ENCODE measurements around the gene MEGF11. TPM values are rescaled to one million over a fixed set of nuclear protein-coding genes. Genes with fewer than 3 reads are reported as not detected.

MEGF11 gene
- polyA plus RNA-seq, 3 donors, result not detected

- intact Hi-C loops (cut with micrococcal nuclease), result no loop called here
- no peaks in the 10 kb centered on the region for H3K9me3 Mint-ChIP-seq
Measured at GRCh38 chr15:66095871-66096687, 157.5 kb downstream of the MEGF11 start.

GRCh38 chr15:66094331-66094730 is 159.2 kb downstream of the MEGF11 start:
- no peaks in the 10 kb centered on the region for H3K36me3 ChIP-seq (replicated peaks in 1 of 2; ENCODE audit: control insufficient read depth in 1 of 2, insufficient read depth in 2 of 2, low read length in 2 of 2)
- no peak overlapping the region for H2AFZ ChIP-seq (ENCODE audit: insufficient read depth, low read depth, low read length, poor library complexity, severe bottlenecking)
- H3K4me3 ChIP-seq (replicated peaks in 1 of 3; ENCODE audit: low read depth in 2 of 3, low read length in 3 of 3), result no peak overlapping the region
- no peaks in the 10 kb centered on the region for H3K27me3 ChIP-seq (ENCODE audit: control insufficient read depth in 2 of 2, insufficient read depth in 2 of 2, low read length in 2 of 2)
- H3K9ac ChIP-seq (ENCODE audit: insufficient read depth, low read length, poor library complexity, severe bottlenecking), result no peak overlapping the region
- no peak overlapping the region for H3K4me3 Mint-ChIP-seq
- no peak overlapping the region for H3K27ac ChIP-seq (ENCODE audit: low read depth in 1 of 2, low read length in 2 of 2)
- H4K20me1 ChIP-seq (ENCODE audit: insufficient read depth, low read length), result no peaks in the 10 kb centered on the region
- no peaks in the 10 kb centered on the region for H3K79me2 ChIP-seq (ENCODE audit: insufficient read depth, low read length)
- 97% methylated on average over 6 of the region's 9 CpGs for WGBS (ENCODE audit: insufficient coverage)
- DNase-seq, result no peak
- no peak overlapping the region for H3K4me2 ChIP-seq (replicated peaks; ENCODE audit: extremely low read depth, low read length, poor library complexity, severe bottlenecking)
- peaks cover 9 to 19% (median 11%) of the 10 kb centered on the region in 3 donors for H3K27me3 Mint-ChIP-seq (ENCODE audit: low read depth in 3 of 3)
- H3K9me3 ChIP-seq (replicated peaks in 1 of 2; ENCODE audit: control insufficient read depth in 1 of 2, insufficient read depth in 1 of 2, low read length in 2 of 2), result no peaks in the 10 kb centered on the region
- no peak overlapping the region for H3K27ac Mint-ChIP-seq
- intact Hi-C loops (cut with micrococcal nuclease), result no loop called here
- TF ChIP-seq CTCF (IDR thresholded peaks at IDR 0.05), result no peak
- H3K4me1 ChIP-seq (ENCODE audit: control insufficient read depth in 1 of 2, insufficient read depth in 2 of 2, low read length in 2 of 2), result no peaks in the 10 kb centered on the region
- no peaks in the 10 kb centered on the region for H3K9me3 Mint-ChIP-seq
- H3K4me1 Mint-ChIP-seq, result no peaks in the 10 kb centered on the region
- H3K36me3 Mint-ChIP-seq, result no peaks in the 10 kb centered on the region

More at GRCh38 chr15:66095871-66096687, 157.5 kb downstream of the MEGF11 start:
- no peak for DNase-seq
- H3K4me3 ChIP-seq (replicated peaks in 1 of 3; ENCODE audit: low read depth in 2 of 3, low read length in 3 of 3), result no peak overlapping the region
- WGBS (ENCODE audit: insufficient coverage), result 80% methylated on average over 15 of the region's 15 CpGs
- no peaks in the 10 kb centered on the region for H3K36me3 Mint-ChIP-seq
- no peak overlapping the region for H3K9ac ChIP-seq (ENCODE audit: insufficient read depth, low read length, poor library complexity, severe bottlenecking)
- no peaks in the 10 kb centered on the region for H3K4me1 ChIP-seq (ENCODE audit: control insufficient read depth in 1 of 2, insufficient read depth in 2 of 2, low read length in 2 of 2)
- no peak overlapping the region for H3K27ac ChIP-seq (ENCODE audit: low read depth in 1 of 2, low read length in 2 of 2)
- H3K27ac Mint-ChIP-seq, result no peak overlapping the region
- no peak overlapping the region for H2AFZ ChIP-seq (ENCODE audit: insufficient read depth, low read depth, low read length, poor library complexity, severe bottlenecking)
- H3K4me3 Mint-ChIP-seq, result no peak overlapping the region
- H3K4me1 Mint-ChIP-seq, result no peaks in the 10 kb centered on the region
- no peak overlapping the region for H3K4me2 ChIP-seq (replicated peaks; ENCODE audit: extremely low read depth, low read length, poor library complexity, severe bottlenecking)
- peaks cover 9 to 19% (median 15%) of the 10 kb centered on the region in 3 donors for H3K27me3 Mint-ChIP-seq (ENCODE audit: low read depth in 3 of 3)
- no peaks in the 10 kb centered on the region for H3K9me3 ChIP-seq (replicated peaks in 1 of 2; ENCODE audit: control insufficient read depth in 1 of 2, insufficient read depth in 1 of 2, low read length in 2 of 2)
- H3K79me2 ChIP-seq (ENCODE audit: insufficient read depth, low read length), result no peaks in the 10 kb centered on the region
- H3K27me3 ChIP-seq (ENCODE audit: control insufficient read depth in 2 of 2, insufficient read depth in 2 of 2, low read length in 2 of 2), result no peaks in the 10 kb centered on the region
- no peak for TF ChIP-seq CTCF (IDR thresholded peaks at IDR 0.05)
- H4K20me1 ChIP-seq (ENCODE audit: insufficient read depth, low read length), result no peaks in the 10 kb centered on the region
- no peaks in the 10 kb centered on the region for H3K36me3 ChIP-seq (replicated peaks in 1 of 2; ENCODE audit: control insufficient read depth in 1 of 2, insufficient read depth in 2 of 2, low read length in 2 of 2)
